OCI-LY7 (cell line): ENCODE data around the gene DGCR2. TPM values are rescaled to one million over a fixed set of nuclear protein-coding genes. Genes with fewer than 3 reads are reported as not detected.
A peak's percentile ranks its signal among the peaks of the same experiment; 100 is the strongest.

ENCODE experiments used
- BruUV-seq: library from RNA; stranded (reverse); fragments of 400-500 nt; replicated peaks from 2 replicates; lab custom pipeline; 2021; lab: Mats Ljungman, UMichigan
- CTCF ChIA-PET: fragments of 300-600 bp; sonication (Branson Sonifier 250); formaldehyde crosslinking; loops from one replicate; lab custom pipeline; 2022; ENCODE audit warnings: antibody characterized with exemption; ENCODE audit not compliant: unreplicated experiment; lab: Charles Lee
- POLR2A ChIA-PET: fragments of 300-600 bp; sonication (Branson Sonifier 250); formaldehyde crosslinking; loops from one replicate; lab custom pipeline; 2022; ENCODE audit warnings: antibody characterized with exemption; lab: Charles Lee
- DNase-seq: peaks from one replicate; pipeline ENCODE4 v3.0.0-alpha.2; 2015; ENCODE audit warnings: low spot score
- H2AFZ ChIP-seq: fragments of 200-600 bp; sonication (generic), shearing (Covaris generic); 2 replicates; pipeline ENCODE4 v1.6.1; 2014; ENCODE audit warnings: mild to moderate bottlenecking, antibody characterized with exemption, low read length, moderate library complexity
- H3K27ac ChIP-seq: fragments of 200-600 bp; sonication (generic); 2 replicates; pipeline ENCODE4 v1.5.1; 2014; ENCODE audit warnings: mixed run types, low read depth, mild to moderate bottlenecking, moderate library complexity, low read length, inconsistent platforms; ENCODE audit not compliant: poor library complexity, severe bottlenecking
- H3K36me3 ChIP-seq: fragments of 200-600 bp; sonication (generic); 2 replicates; pipeline ENCODE4 v1.6.1; 2014; ENCODE audit warnings: mild to moderate bottlenecking, antibody characterized with exemption, low read length, moderate library complexity, mixed read lengths; ENCODE audit not compliant: insufficient read depth
- H3K4me1 ChIP-seq: fragments of 200-600 bp; sonication (generic); 2 replicates; pipeline ENCODE4 v1.5.1; 2014; ENCODE audit warnings: mild to moderate bottlenecking, low read length; ENCODE audit not compliant: insufficient read depth, poor library complexity, severe bottlenecking
- H3K4me2 ChIP-seq: fragments of 200-600 bp; sonication (generic); 2 replicates; pipeline ENCODE4 v1.6.1; 2014; ENCODE audit warnings: mild to moderate bottlenecking, low read length
- H3K4me3 ChIP-seq: fragments of 200-600 bp; sonication (generic); 2 replicates; pipeline ENCODE4 v1.5.1; 2014; ENCODE audit warnings: mild to moderate bottlenecking, low read depth, low read length; ENCODE audit not compliant: poor library complexity, severe bottlenecking
- H3K79me2 ChIP-seq: fragments of 200-600 bp; sonication (generic); 2 replicates; pipeline ENCODE4 v1.6.1; 2016; ENCODE audit warnings: low read depth, mild to moderate bottlenecking, low read length, moderate library complexity, mixed read lengths; ENCODE audit not compliant: insufficient read depth
- H3K9me2 ChIP-seq: fragments of 200-600 bp; sonication (generic); 2 replicates; pipeline ENCODE4 v1.6.1; 2016; ENCODE audit warnings: mild to moderate bottlenecking, low read length, mixed read lengths; ENCODE audit not compliant: insufficient read depth
- H3K9me3 ChIP-seq: fragments of 200-600 bp; sonication (generic); 2 replicates; pipeline ENCODE4 v1.6.1; 2014; ENCODE audit warnings: mild to moderate bottlenecking, mixed run types, low read length, mixed read lengths
- H4K20me1 ChIP-seq: fragments of 200-600 bp; sonication (generic); 2 replicates; pipeline ENCODE4 v1.6.1; 2014; ENCODE audit warnings: mild to moderate bottlenecking, antibody characterized with exemption, low read length, moderate library complexity, mixed read lengths; ENCODE audit not compliant: insufficient read depth
- CTCF ChIP-seq: fragments of 200-600 bp; sonication (generic); conservative IDR thresholded peaks from 2 replicates; pipeline ENCODE4 v1.5.1; 2014; ENCODE audit warnings: mild to moderate bottlenecking, antibody characterized with exemption, low read length, moderate library complexity, mixed read lengths
- EZH2phosphoT487 ChIP-seq: fragments of 200-600 bp; sonication (generic); IDR thresholded peaks from 2 replicates; pipeline ENCODE4 v1.6.1; 2018; ENCODE audit warnings: low read depth, borderline replicate concordance, mild to moderate bottlenecking, mixed run types, antibody characterized with exemption, low read length, moderate library complexity, mixed read lengths
- intact Hi-C: fragments of 100-400 bp; cut with micrococcal nuclease; formaldehyde crosslinking; loops from one replicate; pipeline ENCODE4 v1.10.0; 2022; ENCODE audit not compliant: unreplicated experiment
- total RNA-seq, 2 experiments: library from RNA; depleted of rRNA in 1 of 2; stranded (reverse); fragments of >200 nt in 1 of 2; shearing (Covaris generic) in 1 of 2; gene quantifications; 2 replicates each; pipeline ENCODE4 v1.2.3, GENCODE V29; 2014 to 2022

Gene DGCR2
- total RNA-seq, 2 experiments from 2014 or later = 27.6 to 29.7 TPM

GRCh38 chr22:18999416-18999815 lies 122.8 kb downstream of the DGCR2 start:
- intact Hi-C loops = no loop called here
- no peak overlapping the region for H3K4me3 ChIP-seq
- no peaks in the 10 kb centered on the region for H3K4me1 ChIP-seq
- H3K79me2 ChIP-seq = no peaks in the 10 kb centered on the region
- H3K4me2 ChIP-seq = no peak overlapping the region
- no TSS peak for BruUV-seq
- no peaks in the 10 kb centered on the region for H3K36me3 ChIP-seq
- TF ChIP-seq EZH2phosphoT487 = no peak
- TF ChIP-seq CTCF = no peak
- H3K9me2 ChIP-seq = no peaks in the 10 kb centered on the region
- no peak overlapping the region for H2AFZ ChIP-seq
- H3K9me3 ChIP-seq = no peaks in the 10 kb centered on the region
- H4K20me1 ChIP-seq = no peaks in the 10 kb centered on the region
- no peak overlapping the region for H3K27ac ChIP-seq
- ChIA-PET POLR2A (no interaction called here), CTCF (no interaction called here)
- DNase-seq = no peak

- POLR2A ChIA-PET = interaction anchor here (0.6 kb wide), 1 partner anchor 648 kb away, joined by 3 read pairs; no protein-coding TSS in a partner anchor
- Histone ChIP-seq H3K79me2 (no peaks in the 10 kb centered on the region), H2AFZ (no peak overlapping the region), H3K9me2 (no peaks in the 10 kb centered on the region), H3K4me2 (no peak overlapping the region), H3K9me3 (no peaks in the 10 kb centered on the region), H3K4me1 (no peaks in the 10 kb centered on the region), H4K20me1 (no peaks in the 10 kb centered on the region), H3K27ac (no peak overlapping the region), H3K36me3 (no peaks in the 10 kb centered on the region), H3K4me3 (no peak overlapping the region)
- DNase-seq = peak; percentile 4
- BruUV-seq = no TSS peak
- TF ChIP-seq EZH2phosphoT487 (no peak), CTCF (peak; percentile 70)
- intact Hi-C loops = no loop called here
- CTCF ChIA-PET = no interaction called here
Measured at GRCh38 chr22:18999008-18999407, 123.2 kb downstream of the DGCR2 start.

- Histone ChIP-seq H4K20me1 (no peaks in the 10 kb centered on the region), H3K27ac (no peak overlapping the region), H3K4me3 (no peak overlapping the region), H3K79me2 (no peaks in the 10 kb centered on the region), H2AFZ (no peak overlapping the region), H3K4me2 (no peak overlapping the region), H3K9me3 (no peaks in the 10 kb centered on the region), H3K36me3 (no peaks in the 10 kb centered on the region), H3K9me2 (no peaks in the 10 kb centered on the region), H3K4me1 (no peaks in the 10 kb centered on the region)
- ChIA-PET CTCF (no interaction called here), POLR2A (no interaction called here)
- TF ChIP-seq CTCF = no peak
- no peak for TF ChIP-seq EZH2phosphoT487
- intact Hi-C loops = no loop called here
- no peak for DNase-seq
- BruUV-seq = no TSS peak
Measured at GRCh38 chr22:18997925-18998315, 124.3 kb downstream of the DGCR2 start.
